ENCODE data around the gene MAP2K5.

DNA sequence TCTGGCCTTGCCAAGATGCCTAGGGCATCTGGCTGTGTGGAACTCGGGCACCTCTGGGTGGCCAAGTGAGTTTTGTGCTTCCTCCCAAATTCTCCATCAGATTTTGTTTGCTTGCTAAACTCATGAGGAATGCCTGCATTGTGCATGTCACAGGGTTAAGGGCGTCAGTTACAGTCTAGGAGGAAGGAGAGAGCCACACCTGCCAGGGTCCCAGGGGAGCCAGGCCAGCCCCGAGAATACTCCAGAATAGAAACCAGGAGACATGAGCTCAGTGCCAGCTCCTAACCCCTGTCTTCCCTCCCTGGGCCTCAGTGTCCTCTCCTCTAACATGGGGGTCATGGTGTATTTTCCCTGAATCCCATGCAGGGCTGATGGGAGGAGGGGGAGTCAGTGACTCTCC lies 260.8 kb downstream of the MAP2K5 start:
- TF ChIP-seq EZH2 (IDR thresholded peaks at IDR 0.05) (no peak), POLR2AphosphoS5 (IDR thresholded peaks at IDR 0.05; ENCODE audit: borderline replicate concordance, low read depth, low read length) (no peak)

Data from SK-N-MC (cell line).